Neuron (in vitro differentiated cells): Measurements from ENCODE around the gene TMEM117.

ENCODE experiments used
- H2AFZ ChIP-seq: one replicate; pipeline ENCODE4 v1.6.1; 2013; ENCODE audit warnings: low read depth, mild to moderate bottlenecking, inconsistent platforms, low read length, moderate library complexity
- H3K27me3 ChIP-seq: one replicate; pipeline ENCODE4 v1.6.1; 2013; ENCODE audit warnings: low read length; ENCODE audit not compliant: insufficient read depth
- H3K36me3 ChIP-seq: one replicate; pipeline ENCODE4 v1.6.1; 2013; ENCODE audit warnings: low read length; ENCODE audit not compliant: insufficient read depth
- H3K4me1 ChIP-seq: one replicate; pipeline ENCODE4 v1.6.1; 2013; ENCODE audit warnings: low read length; ENCODE audit not compliant: insufficient read depth
- H3K4me3 ChIP-seq: 2 replicates; pipeline ENCODE4 v1.5.1; 2013; ENCODE audit warnings: mild to moderate bottlenecking, low read length, moderate library complexity
- H3K9me3 ChIP-seq: one replicate; pipeline ENCODE4 v1.6.1; 2013; ENCODE audit warnings: low read length

TMEM117 gene

GRCh38 chr12:44389896-44390295 lies 554.0 kb downstream of the TMEM117 start:
- no peaks in the 10 kb centered on the region for H3K27me3 ChIP-seq
- no peak overlapping the region for H3K4me3 ChIP-seq
- no peaks in the 10 kb centered on the region for H3K9me3 ChIP-seq
- no peaks in the 10 kb centered on the region for H3K36me3 ChIP-seq
- peaks cover 1% of the 10 kb centered on the region for H3K4me1 ChIP-seq
- no peak overlapping the region for H2AFZ ChIP-seq

DNA sequence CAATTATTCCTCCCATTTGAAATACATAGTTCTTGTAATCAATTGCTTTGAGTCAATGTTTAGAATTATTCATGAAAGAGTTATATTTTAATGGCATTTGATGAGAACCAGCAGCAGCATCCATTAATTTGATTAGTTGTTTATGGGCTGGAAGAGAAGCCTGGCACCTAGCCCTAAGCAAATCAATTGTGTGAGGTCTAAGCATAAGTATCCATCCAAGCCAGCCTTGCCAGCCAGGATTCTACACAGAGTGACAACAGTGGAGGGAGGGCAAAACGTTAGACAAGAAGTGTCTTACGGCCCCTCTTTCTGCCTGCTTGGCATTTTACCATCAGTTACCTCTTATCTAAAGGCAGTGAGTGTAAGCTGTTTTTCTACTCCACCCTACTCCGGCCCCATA lies 561.8 kb downstream of the TMEM117 start:
- Histone ChIP-seq H2AFZ (no peak overlapping the region), H3K4me1 (no peaks in the 10 kb centered on the region), H3K4me3 (no peak overlapping the region), H3K27me3 (no peaks in the 10 kb centered on the region), H3K36me3 (no peaks in the 10 kb centered on the region), H3K9me3 (no peaks in the 10 kb centered on the region)

DNA sequence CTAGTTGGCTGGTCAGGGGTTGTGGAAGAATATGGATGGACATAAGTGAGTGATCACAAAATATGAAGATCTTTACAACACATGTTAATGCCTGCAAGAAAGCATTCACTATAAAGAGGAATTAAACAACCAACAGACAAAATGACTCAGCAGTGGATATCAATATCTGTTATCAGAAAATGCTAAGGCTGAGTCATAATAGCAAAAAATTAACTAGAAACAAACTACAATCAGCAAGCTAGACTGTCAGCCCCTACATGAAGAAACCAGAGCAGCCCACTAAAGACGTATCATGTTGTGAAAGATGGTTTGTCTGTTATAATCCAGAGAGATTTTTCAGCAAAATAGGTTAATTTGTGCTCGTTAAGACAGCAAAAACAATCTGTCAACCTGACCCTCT lies 567.3 kb downstream of the TMEM117 start:
- no peak overlapping the region for H2AFZ ChIP-seq
- no peaks in the 10 kb centered on the region for H3K27me3 ChIP-seq
- no peak overlapping the region for H3K4me3 ChIP-seq
- no peaks in the 10 kb centered on the region for H3K36me3 ChIP-seq
- no peaks in the 10 kb centered on the region for H3K4me1 ChIP-seq
- H3K9me3 ChIP-seq = no peaks in the 10 kb centered on the region

- Histone ChIP-seq H3K9me3 (peaks cover 2% of the 10 kb centered on the region), H2AFZ (no peak overlapping the region), H3K4me3 (no peak overlapping the region), H3K36me3 (no peaks in the 10 kb centered on the region), H3K4me1 (no peaks in the 10 kb centered on the region), H3K27me3 (no peaks in the 10 kb centered on the region)
Observed at GRCh38 chr12:44405297-44405696, 569.4 kb downstream of the TMEM117 start.

GRCh38 chr12:44422559-44422958 lies 586.7 kb downstream of the TMEM117 start:
- H3K4me1 ChIP-seq = no peaks in the 10 kb centered on the region
- no peaks in the 10 kb centered on the region for H3K36me3 ChIP-seq
- H3K27me3 ChIP-seq = no peaks in the 10 kb centered on the region
- no peak overlapping the region for H2AFZ ChIP-seq
- H3K4me3 ChIP-seq = no peak overlapping the region
- H3K9me3 ChIP-seq = peaks cover 2% of the 10 kb centered on the region

DNA sequence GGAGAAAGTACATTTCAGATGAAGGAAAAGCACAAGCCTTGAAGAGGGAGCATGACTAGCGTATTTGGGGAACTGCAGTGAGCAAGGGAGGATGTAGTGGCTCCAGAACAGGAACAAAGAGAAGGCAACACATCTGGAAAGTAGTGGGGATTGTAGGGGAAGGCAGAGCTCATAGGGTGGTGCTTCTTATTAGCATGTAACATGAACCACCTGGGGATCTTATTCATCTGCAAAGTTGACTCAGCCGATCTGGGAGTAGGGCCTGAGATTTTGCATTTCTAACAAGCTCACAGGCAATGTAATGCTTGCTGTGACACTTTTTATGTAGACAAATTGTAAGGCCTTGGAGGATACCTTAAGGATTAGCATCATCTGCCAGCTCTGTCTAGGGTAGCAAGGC lies 592.9 kb downstream of the TMEM117 start:
- H3K4me1 ChIP-seq = no peaks in the 10 kb centered on the region
- peaks cover 2% of the 10 kb centered on the region for H3K9me3 ChIP-seq
- H3K36me3 ChIP-seq = no peaks in the 10 kb centered on the region
- H3K4me3 ChIP-seq = no peak overlapping the region
- no peaks in the 10 kb centered on the region for H3K27me3 ChIP-seq
- no peak overlapping the region for H2AFZ ChIP-seq

DNA sequence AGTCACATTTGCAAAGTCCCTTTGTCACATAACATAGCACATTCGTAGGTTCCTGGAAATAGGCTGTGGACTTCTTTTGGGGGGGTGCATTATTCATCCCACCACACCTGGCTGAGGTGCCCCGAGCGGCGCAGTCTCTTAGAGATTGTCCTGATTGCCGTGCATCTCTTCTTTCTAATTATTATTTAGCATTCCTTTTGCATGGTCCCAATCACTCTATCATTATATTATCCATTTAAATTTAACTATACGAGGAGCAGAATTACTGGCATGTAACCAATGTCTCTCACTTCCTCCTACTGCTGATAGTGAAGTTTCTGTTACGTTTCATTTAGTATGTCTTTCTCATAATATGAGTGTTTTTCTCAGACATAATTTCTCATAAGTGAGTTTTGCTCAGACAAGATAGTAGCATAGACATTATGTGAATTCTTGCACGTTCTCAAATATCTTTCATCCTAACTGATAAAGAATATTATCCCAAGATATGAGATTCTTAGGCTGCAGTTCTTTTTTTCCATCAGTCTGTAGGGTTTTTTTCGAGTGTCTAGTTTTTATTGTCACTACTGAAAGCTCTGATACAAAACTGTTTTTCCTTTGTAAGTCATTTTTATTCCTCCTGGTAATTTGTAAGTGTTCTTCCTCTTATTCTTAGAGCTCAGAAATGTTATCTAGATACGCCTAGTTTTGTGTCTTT lies 595.9 kb downstream of the TMEM117 start:
- Histone ChIP-seq H3K9me3 (no peaks in the 10 kb centered on the region), H3K4me1 (no peaks in the 10 kb centered on the region), H3K27me3 (no peaks in the 10 kb centered on the region), H3K4me3 (no peak overlapping the region), H3K36me3 (no peaks in the 10 kb centered on the region), H2AFZ (no peak overlapping the region)

DNA sequence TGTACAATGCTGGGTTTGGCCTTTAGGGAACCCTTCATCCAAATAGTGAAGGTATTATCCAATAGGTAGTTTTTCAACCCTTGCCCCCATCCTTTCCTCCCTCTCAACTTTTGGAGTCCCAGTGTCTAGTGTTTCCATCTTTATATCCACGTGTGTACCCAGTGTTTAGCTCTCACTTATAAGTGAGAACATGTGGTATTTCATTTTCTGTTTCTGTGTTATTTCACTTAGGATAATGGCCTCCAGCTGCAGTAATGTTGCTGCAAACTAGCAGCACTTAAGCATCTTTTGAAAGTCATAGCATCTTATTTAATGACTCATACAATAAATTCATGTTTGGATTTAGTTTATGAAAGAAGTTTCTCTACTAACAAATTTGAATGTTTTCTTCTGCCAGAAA lies 597.8 kb downstream of the TMEM117 start:
- no peak overlapping the region for H3K4me3 ChIP-seq
- H3K9me3 ChIP-seq = no peaks in the 10 kb centered on the region
- no peak overlapping the region for H2AFZ ChIP-seq
- H3K36me3 ChIP-seq = no peaks in the 10 kb centered on the region
- no peaks in the 10 kb centered on the region for H3K27me3 ChIP-seq
- no peaks in the 10 kb centered on the region for H3K4me1 ChIP-seq

GRCh38 chr12:44436756-44437155 lies 600.9 kb downstream of the TMEM117 start:
- Histone ChIP-seq H3K4me3 (no peak overlapping the region), H3K4me1 (no peaks in the 10 kb centered on the region), H3K9me3 (no peaks in the 10 kb centered on the region), H3K36me3 (no peaks in the 10 kb centered on the region), H3K27me3 (no peaks in the 10 kb centered on the region), H2AFZ (no peak overlapping the region)
